Left lung (tissue), 10 donors: ENCODE results near the gene PLEK. TPM values are rescaled to one million over a fixed set of nuclear protein-coding genes. Genes with fewer than 3 reads are reported as not detected.
A peak's percentile ranks its signal among the peaks of the same experiment; 100 is the strongest.
"Not testable (repeated sequence)": the region's sequence is repeated elsewhere in the genome, so short reads cannot be mapped to it uniquely, and the experiment has no call there.

Experiments
- ATAC-seq: fragments of 200-7000 bp; cut with Tn5 transposase; one replicate; pipeline ENCODE4 v1.9.1; 2020; ENCODE audit warnings: moderate library complexity
- DNase-seq, 4 donors: peaks; one replicate each; pipeline ENCODE4 v3.0.0-alpha.2; 2013 to 2020
- H3K27ac ChIP-seq, 2 donors: fragments of 200-600 bp; sonication (generic) in 1 of 2; one replicate each; pipeline versions ENCODE4 v1.5.0 to v1.8.0; 2020 to 2021
- H3K27me3 ChIP-seq, 2 donors: fragments of 200-600 bp; sonication (generic) in 1 of 2; one replicate each; pipeline versions ENCODE4 v1.5.0 to v1.8.0; 2020 to 2021
- H3K36me3 ChIP-seq, 2 donors: fragments of 200-600 bp; sonication (generic) in 1 of 2; one replicate each; pipeline versions ENCODE4 v1.5.0 to v1.8.0; 2020 to 2021
- H3K4me1 ChIP-seq, 2 donors: fragments of 200-600 bp; one replicate each; pipeline ENCODE4 v1.8.0; 2021
- H3K4me3 ChIP-seq, 2 donors: fragments of 200-600 bp; sonication (generic) in 1 of 2; one replicate each; pipeline versions ENCODE4 v1.5.0 to v1.8.0; 2020 to 2021; ENCODE audit warnings: mild to moderate bottlenecking in 1 of 2
- H3K9me3 ChIP-seq, 2 donors: fragments of 200-600 bp; sonication (generic) in 1 of 2; one replicate each; pipeline versions ENCODE4 v1.5.0 to v1.8.0; 2020 to 2021
- intact Hi-C, 2 donors: fragments of 100-400 bp; cut with DNase I; formaldehyde crosslinking; loops; one replicate each; pipeline versions ENCODE4 v1.11.2 to v1.14.2; 2022
- polyA plus RNA-seq, 6 donors: library from polyadenylated mRNA; unstranded; fragments of 120-200 nt; gene quantifications; one replicate each; pipeline ENCODE4 v1.2.1, GENCODE V29; 2013; ENCODE audit not compliant: insufficient read length in 6 of 6
- total RNA-seq, 2 donors: library from RNA; stranded (reverse); fragmentation: NEBNext Ultra II Directional; extraction: Animal tissue kit (Norgen Biotek cat#: 25700); gene quantifications; one replicate each; pipeline ENCODE4 v1.2.1, GENCODE V29; 2021
- TF ChIP-seq, protein P1 (sequence below), 2 donors: fragments of 200-600 bp; sonication (generic) in 1 of 2; IDR thresholded peaks; one replicate each; pipeline versions ENCODE4 v1.5.0 to v1.8.0; 2021; ENCODE audit warnings: antibody characterized with exemption in 2 of 2
- donor health status: DM: no; HTN: yes; CAD: no.
- donor health status: DM: no; HTN: no; CAD: no.

PLEK gene
- total and polyA plus RNA-seq, 8 donors: 9.0 to 67.3 (median 11.7) TPM

DNA sequence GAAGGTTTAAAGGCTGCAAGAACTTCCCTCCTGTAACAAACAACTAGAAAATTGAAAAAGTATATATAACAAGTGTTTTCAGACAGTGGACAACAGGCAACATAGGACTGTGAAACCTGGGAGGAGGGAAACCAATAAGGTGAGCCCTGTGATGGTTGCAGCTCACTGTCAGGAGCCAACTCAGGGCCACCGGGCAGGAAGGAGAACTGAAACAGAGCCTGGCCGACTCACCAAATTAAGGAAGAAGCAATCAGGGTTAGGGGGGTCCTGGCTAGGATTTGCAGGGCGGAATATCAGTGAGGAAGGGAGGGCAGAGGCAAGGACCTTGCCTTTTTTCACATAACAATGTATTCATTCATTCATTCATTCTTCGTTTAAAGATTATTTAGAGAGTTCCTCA, 23.5 kb upstream of the PLEK start:
- Histone ChIP-seq H3K36me3 (no peaks in the 10 kb centered on the region), H3K4me1 (peaks cover 0 to 11% of the 10 kb centered on the region in 2 donors), H3K27ac (no peak overlapping the region), H3K27me3 (no peaks in the 10 kb centered on the region), H3K4me3 (no peak overlapping the region), H3K9me3 (no peaks in the 10 kb centered on the region)
- DNase-seq (no peak), ATAC-seq (no peak)
- intact Hi-C loops: no loop called here
- TF ChIP-seq, protein P1, sequence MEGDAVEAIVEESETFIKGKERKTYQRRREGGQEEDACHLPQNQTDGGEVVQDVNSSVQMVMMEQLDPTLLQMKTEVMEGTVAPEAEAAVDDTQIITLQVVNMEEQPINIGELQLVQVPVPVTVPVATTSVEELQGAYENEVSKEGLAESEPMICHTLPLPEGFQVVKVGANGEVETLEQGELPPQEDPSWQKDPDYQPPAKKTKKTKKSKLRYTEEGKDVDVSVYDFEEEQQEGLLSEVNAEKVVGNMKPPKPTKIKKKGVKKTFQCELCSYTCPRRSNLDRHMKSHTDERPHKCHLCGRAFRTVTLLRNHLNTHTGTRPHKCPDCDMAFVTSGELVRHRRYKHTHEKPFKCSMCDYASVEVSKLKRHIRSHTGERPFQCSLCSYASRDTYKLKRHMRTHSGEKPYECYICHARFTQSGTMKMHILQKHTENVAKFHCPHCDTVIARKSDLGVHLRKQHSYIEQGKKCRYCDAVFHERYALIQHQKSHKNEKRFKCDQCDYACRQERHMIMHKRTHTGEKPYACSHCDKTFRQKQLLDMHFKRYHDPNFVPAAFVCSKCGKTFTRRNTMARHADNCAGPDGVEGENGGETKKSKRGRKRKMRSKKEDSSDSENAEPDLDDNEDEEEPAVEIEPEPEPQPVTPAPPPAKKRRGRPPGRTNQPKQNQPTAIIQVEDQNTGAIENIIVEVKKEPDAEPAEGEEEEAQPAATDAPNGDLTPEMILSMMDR (IDR thresholded peaks at IDR 0.05): no peak

DNA sequence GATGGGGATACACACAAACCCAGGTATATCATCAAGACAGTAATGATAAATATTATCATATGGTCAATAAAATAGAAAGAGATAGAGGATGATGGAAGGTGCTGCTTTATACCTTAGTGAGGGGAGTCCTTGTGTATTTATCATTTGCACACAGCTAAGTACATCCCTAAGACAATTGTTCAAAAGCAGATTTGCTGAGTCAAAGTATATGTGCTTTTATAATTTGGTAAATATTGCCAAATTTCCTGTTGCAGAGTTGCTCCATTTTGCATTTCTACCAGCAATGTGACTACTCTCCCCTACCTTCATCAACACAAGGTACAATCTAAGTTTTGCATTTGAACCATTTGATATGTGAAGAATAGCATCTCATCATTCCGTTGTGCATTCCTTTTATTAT, 22.6 kb upstream of the PLEK start:
- intact Hi-C loops: no loop called here
- H3K4me3 ChIP-seq: no peak overlapping the region
- ATAC-seq (no peak), DNase-seq (no peak)
- H3K4me1 ChIP-seq: peaks cover 0 to 11% of the 10 kb centered on the region in 2 donors
- peak overlapping the region in 1 of 2 donors; percentile 43 for H3K27ac ChIP-seq
- TF ChIP-seq, protein P1 (IDR thresholded peaks at IDR 0.05): no peak
- no peaks in the 10 kb centered on the region for H3K36me3 ChIP-seq
- no peaks in the 10 kb centered on the region for H3K9me3 ChIP-seq
- no peaks in the 10 kb centered on the region for H3K27me3 ChIP-seq

DNA sequence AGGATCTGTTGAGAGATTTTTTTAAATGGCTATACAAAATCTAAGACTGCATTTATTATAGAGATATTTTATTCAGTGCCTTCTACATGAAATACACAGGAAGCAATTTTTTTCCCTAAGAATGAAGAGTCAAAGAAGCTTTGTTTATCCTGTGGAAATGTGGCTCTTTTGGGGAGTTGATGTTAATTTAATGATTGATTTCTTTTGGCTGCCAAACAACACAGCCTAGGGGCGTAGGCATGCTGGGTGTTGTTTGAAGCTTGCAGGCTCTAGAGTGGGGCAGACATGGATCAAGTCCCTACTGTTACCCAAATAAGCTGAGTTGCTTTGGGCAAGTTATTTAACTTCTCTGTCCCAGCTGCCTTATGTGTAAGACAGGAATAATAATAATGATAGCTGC, 21.1 kb upstream of the PLEK start:
- ATAC-seq (no peak), DNase-seq (no peak)
- intact Hi-C loops: no loop called here
- no peak overlapping the region for H3K4me3 ChIP-seq
- H3K9me3 ChIP-seq: no peaks in the 10 kb centered on the region
- peaks cover 0 to 11% of the 10 kb centered on the region in 2 donors for H3K4me1 ChIP-seq
- H3K36me3 ChIP-seq: no peaks in the 10 kb centered on the region
- H3K27me3 ChIP-seq: no peaks in the 10 kb centered on the region
- no peak overlapping the region for H3K27ac ChIP-seq
- TF ChIP-seq, protein P1 (IDR thresholded peaks at IDR 0.05): no peak

DNA sequence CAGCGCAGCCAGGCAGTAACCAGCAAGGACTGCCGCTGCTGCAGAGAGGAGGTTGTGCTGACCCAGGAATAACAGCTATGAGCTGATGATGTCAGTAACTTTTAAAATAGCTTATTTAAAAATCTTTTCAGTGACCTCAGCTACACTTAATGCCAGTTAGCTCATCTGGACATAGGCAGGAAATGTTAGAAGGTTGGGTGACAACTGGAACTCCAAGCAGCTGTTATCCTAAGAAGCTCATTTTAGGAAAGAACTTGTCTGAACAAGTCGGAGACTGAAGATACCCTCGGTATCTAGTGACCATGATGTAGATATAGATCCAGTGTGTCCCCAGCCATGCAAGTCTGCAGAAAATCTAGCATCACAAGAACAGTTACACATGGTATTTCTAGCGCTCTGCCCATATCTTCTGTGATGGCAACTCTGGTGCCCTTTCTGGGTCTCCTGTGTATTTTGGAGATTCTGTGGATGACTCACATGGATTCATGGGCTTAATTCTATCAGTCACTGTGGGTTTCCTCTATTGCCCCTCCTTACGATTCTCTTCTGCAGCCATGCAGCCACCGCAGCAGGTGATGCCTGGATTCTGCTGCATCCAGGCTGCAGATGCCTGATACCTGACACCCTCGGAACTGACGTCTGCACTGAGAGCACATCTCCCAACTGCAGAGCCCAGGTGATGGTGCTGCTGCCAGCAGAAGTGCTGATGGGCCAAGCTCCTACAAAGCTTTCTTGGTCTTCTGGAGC, 19.8 kb upstream of the PLEK start:
- peaks cover 0 to 11% of the 10 kb centered on the region in 2 donors for H3K4me1 ChIP-seq
- DNase-seq (no peak), ATAC-seq (no peak)
- H3K27ac ChIP-seq: no peak overlapping the region
- TF ChIP-seq, protein P1 (IDR thresholded peaks at IDR 0.05): no peak
- H3K9me3 ChIP-seq: no peaks in the 10 kb centered on the region
- no peaks in the 10 kb centered on the region for H3K27me3 ChIP-seq
- H3K4me3 ChIP-seq: no peak overlapping the region
- intact Hi-C loops: no loop called here
- H3K36me3 ChIP-seq: no peaks in the 10 kb centered on the region

DNA sequence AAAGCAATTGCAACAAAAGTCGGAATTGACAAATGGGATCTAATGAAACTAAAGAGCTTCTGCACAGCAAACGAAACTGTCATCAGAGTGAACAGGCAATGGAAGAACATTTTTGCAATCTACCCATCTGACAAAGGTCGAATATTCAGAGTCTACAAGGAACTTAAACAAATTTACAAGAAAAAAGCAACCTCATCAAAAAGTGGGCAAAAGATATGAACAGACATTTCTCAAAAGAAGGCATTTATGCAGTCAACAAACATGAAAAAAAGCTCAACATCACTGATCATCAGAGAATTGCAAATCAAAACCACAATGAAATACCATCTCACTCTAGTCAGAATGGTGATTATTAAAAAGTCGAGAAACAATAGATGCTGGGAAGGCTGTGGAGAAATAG, 16.0 kb upstream of the PLEK start:
- H3K27ac ChIP-seq, H3K9me3 ChIP-seq, H3K4me1 ChIP-seq, intact Hi-C loops, ATAC-seq, DNase-seq, H3K36me3 ChIP-seq, H3K27me3 ChIP-seq, H3K4me3 ChIP-seq: not testable (repeated sequence)

DNA sequence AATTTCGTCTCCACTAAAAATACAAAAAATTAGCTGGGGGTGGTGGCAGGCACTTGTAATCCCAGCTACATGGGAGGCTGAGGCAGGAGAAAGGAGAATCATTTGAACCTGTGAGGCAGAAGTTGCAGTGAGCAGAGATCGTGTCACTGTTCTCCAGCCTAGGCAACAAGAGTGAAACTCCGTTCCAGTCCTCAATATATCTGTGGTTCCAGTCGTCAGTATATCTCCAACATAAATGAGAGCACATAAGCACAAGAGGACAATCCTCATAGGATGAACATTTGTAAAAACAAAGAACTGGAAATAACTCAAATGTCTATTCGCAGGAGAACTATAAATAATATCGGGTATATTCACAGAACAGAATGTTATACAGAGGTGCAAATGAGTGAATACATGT, 13.1 kb upstream of the PLEK start:
- TF ChIP-seq, protein P1 (IDR thresholded peaks at IDR 0.05): no peak
- H3K36me3 ChIP-seq: no peaks in the 10 kb centered on the region
- intact Hi-C loops: no loop called here
- no peak overlapping the region for H3K27ac ChIP-seq
- ATAC-seq (no peak), DNase-seq (no peak)
- no peaks in the 10 kb centered on the region for H3K9me3 ChIP-seq
- no peaks in the 10 kb centered on the region for H3K27me3 ChIP-seq
- H3K4me1 ChIP-seq: peaks cover 0 to 8% of the 10 kb centered on the region in 2 donors
- H3K4me3 ChIP-seq: no peak overlapping the region
